HG02840 (cell line): ENCODE data around the gene LSM10.

Source experiments
- ATAC-seq: cut with Tn5 transposase; IDR thresholded peaks from one replicate; pipeline ENCODE4 v1.9.1; 2021; ENCODE audit warnings: mild to moderate bottlenecking, moderate library complexity, moderate number of reproducible peaks; ENCODE audit not compliant: unreplicated experiment, low FRiP score

The LSM10 gene

GRCh38 chr1:36385410-36386264, 12.1 kb downstream of the LSM10 start, which contains the start of gene STK40:
TSS of gene STK40 (minus strand) at chr1:36385924. CDS start at chr1:36361332, 24,592 bp downstream.
- peak; percentile 85 for ATAC-seq

GRCh38 chr1:36384542-36385409, 12.9 kb downstream of the LSM10 start:
- no peak for ATAC-seq

GRCh38 chr1:36383240-36383639, 14.5 kb downstream of the LSM10 start:
- no peak for ATAC-seq

GRCh38 chr1:36382669-36383068, 15.0 kb downstream of the LSM10 start:
- ATAC-seq, result no peak

- no peak for ATAC-seq
Observed at GRCh38 chr1:36382231-36382630, 15.5 kb downstream of the LSM10 start.

GRCh38 chr1:36381405-36381804, 16.3 kb downstream of the LSM10 start:
- ATAC-seq, result no peak

- no peak for ATAC-seq
Observed at GRCh38 chr1:36380782-36381181, 16.9 kb downstream of the LSM10 start.

GRCh38 chr1:36380143-36380619, 17.5 kb downstream of the LSM10 start:
- no peak for ATAC-seq

GRCh38 chr1:36377791-36378492, 19.8 kb downstream of the LSM10 start:
- ATAC-seq, result no peak

- no peak for ATAC-seq
Observed at GRCh38 chr1:36372617-36373016, 25.1 kb downstream of the LSM10 start.

GRCh38 chr1:36369061-36369861, 28.4 kb downstream of the LSM10 start:
- ATAC-seq, result no peak

GRCh38 chr1:36367798-36368197, 29.9 kb downstream of the LSM10 start:
- no peak for ATAC-seq

- ATAC-seq, result no peak
Observed at GRCh38 chr1:36367066-36367465, 30.6 kb downstream of the LSM10 start.

GRCh38 chr1:36366091-36366661, 31.5 kb downstream of the LSM10 start:
- no peak for ATAC-seq

- ATAC-seq, result no peak
Observed at GRCh38 chr1:36365381-36365780, 32.3 kb downstream of the LSM10 start.

GRCh38 chr1:36359911-36360550, 37.7 kb downstream of the LSM10 start:
- no peak for ATAC-seq

- ATAC-seq, result no peak
Observed at GRCh38 chr1:36359383-36359782, 38.3 kb downstream of the LSM10 start.

- no peak for ATAC-seq
Observed at GRCh38 chr1:36358514-36359084, 39.1 kb downstream of the LSM10 start.

- no peak for ATAC-seq
Observed at GRCh38 chr1:36355811-36356210, 41.9 kb downstream of the LSM10 start.
